Mucosa of gallbladder (tissue), 1 donor: Measurements from ENCODE around the gene FAM186B. TPM values are rescaled to one million over a fixed set of nuclear protein-coding genes. Genes with fewer than 3 reads are reported as not detected.

ENCODE experiments used
- DNase-seq: peaks from one replicate; pipeline ENCODE4 v3.0.0-alpha.2; 2020; ENCODE audit warnings: low spot score
- total RNA-seq: library from RNA; stranded (reverse); gene quantifications from one replicate; pipeline ENCODE4 v1.2.1, GENCODE V29; 2021
- donor health status: DM: no; HTN: no; CAD: no.

The FAM186B gene
- total RNA-seq, 1 donor from 2014 or later, result 0.32 TPM

- no peak for DNase-seq
Observed at GRCh38 chr12:49552014-49552413, 53.4 kb downstream of the FAM186B start.

- no peak for DNase-seq
Observed at GRCh38 chr12:49550693-49551252, 54.7 kb downstream of the FAM186B start.

GRCh38 chr12:49549735-49550692, 55.4 kb downstream of the FAM186B start:
- no peak for DNase-seq

- DNase-seq, result no peak
Observed at GRCh38 chr12:49548822-49549648, 56.4 kb downstream of the FAM186B start.

- no peak for DNase-seq
Observed at GRCh38 chr12:49548481-49548821, 57.0 kb downstream of the FAM186B start.

GRCh38 chr12:49547090-49547690, 58.2 kb downstream of the FAM186B start:
- DNase-seq, result no peak

GRCh38 chr12:49546481-49546880, 59.0 kb downstream of the FAM186B start:
- no peak for DNase-seq

GRCh38 chr12:49545815-49546214, 59.6 kb downstream of the FAM186B start:
- DNase-seq, result no peak

- DNase-seq, result no peak
Observed at GRCh38 chr12:49543914-49544815, 61.3 kb downstream of the FAM186B start.

GRCh38 chr12:49543221-49543913, 62.1 kb downstream of the FAM186B start:
- DNase-seq, result no peak

- DNase-seq, result no peak
Observed at GRCh38 chr12:49542592-49543160, 62.8 kb downstream of the FAM186B start.

- no peak for DNase-seq
Observed at GRCh38 chr12:49541911-49542505, 63.4 kb downstream of the FAM186B start.

GRCh38 chr12:49541140-49541861, 64.1 kb downstream of the FAM186B start:
- no peak for DNase-seq

- DNase-seq, result no peak
Observed at GRCh38 chr12:49540229-49541139, 65.0 kb downstream of the FAM186B start.

GRCh38 chr12:49539406-49540228, 65.8 kb downstream of the FAM186B start:
- no peak for DNase-seq

GRCh38 chr12:49538510-49539403, 66.7 kb downstream of the FAM186B start, which contains the start of gene KCNH3:
Gene KCNH3, plus strand, starts transcription at chr12:49539030. Its CDS starts 387 bp downstream, at chr12:49539417.
- DNase-seq, result peak; percentile 88
